Activated naive CD8-positive, alpha-beta T cell treated with anti-CD3 and anti-CD28 coated beads for 36 hours (primary cell): ENCODE data around the gene PLAGL2. TPM values are rescaled to one million over a fixed set of nuclear protein-coding genes. Genes with fewer than 3 reads are reported as not detected.
"Not testable (repeated sequence)": the region's sequence is repeated elsewhere in the genome, so short reads cannot be mapped to it uniquely, and the experiment has no call there.

Experiments used
- DNase-seq: peaks from one replicate; pipeline ENCODE4 v3.0.0; 2021
- H3K27ac Mint-ChIP-seq: one replicate; pipeline ENCODE4 v1.8.0; 2022; ENCODE audit warnings: mild to moderate bottlenecking, moderate library complexity, mixed read lengths
- H3K27me3 Mint-ChIP-seq: one replicate; pipeline ENCODE4 v1.8.0; 2022; ENCODE audit warnings: mild to moderate bottlenecking, mixed read lengths
- H3K36me3 Mint-ChIP-seq: one replicate; pipeline ENCODE4 v1.8.0; 2021; ENCODE audit warnings: mild to moderate bottlenecking, mixed read lengths
- H3K4me1 Mint-ChIP-seq: one replicate; pipeline ENCODE4 v1.8.0; 2021; ENCODE audit warnings: mixed read lengths
- H3K4me3 Mint-ChIP-seq: one replicate; pipeline ENCODE4 v1.8.0; 2022; ENCODE audit warnings: mild to moderate bottlenecking, moderate library complexity, mixed read lengths
- H3K9me3 Mint-ChIP-seq: one replicate; pipeline ENCODE4 v1.8.0; 2022; ENCODE audit warnings: mixed read lengths
- total RNA-seq, 2 experiments: library from RNA; stranded (reverse); gene quantifications; one replicate each; pipeline ENCODE4 v1.2.3, GENCODE V29; 2021

The PLAGL2 gene
- total RNA-seq, 2 experiments from 2014 or later, result 86.9 to 87.2 TPM

GRCh38 chr20:32188376-32189122 lies 19.0 kb downstream of the PLAGL2 start:
- no peak overlapping the region for H3K27ac Mint-ChIP-seq
- no peaks in the 10 kb centered on the region for H3K9me3 Mint-ChIP-seq
- peak overlapping the region; percentile 36 for H3K4me3 Mint-ChIP-seq
- no peak for DNase-seq
- peaks cover 15% of the 10 kb centered on the region for H3K36me3 Mint-ChIP-seq
- peaks cover 30% of the 10 kb centered on the region for H3K4me1 Mint-ChIP-seq
- no peaks in the 10 kb centered on the region for H3K27me3 Mint-ChIP-seq

GRCh38 chr20:32186506-32186905 lies 21.0 kb downstream of the PLAGL2 start:
- peaks cover 8% of the 10 kb centered on the region for H3K36me3 Mint-ChIP-seq
- no peaks in the 10 kb centered on the region for H3K9me3 Mint-ChIP-seq
- H3K4me3 Mint-ChIP-seq, result no peak overlapping the region
- no peak for DNase-seq
- no peaks in the 10 kb centered on the region for H3K27me3 Mint-ChIP-seq
- no peak overlapping the region for H3K27ac Mint-ChIP-seq
- peaks cover 21% of the 10 kb centered on the region for H3K4me1 Mint-ChIP-seq

- H3K4me3 Mint-ChIP-seq, result no peak overlapping the region
- H3K4me1 Mint-ChIP-seq, result peaks cover 9% of the 10 kb centered on the region
- no peaks in the 10 kb centered on the region for H3K27me3 Mint-ChIP-seq
- DNase-seq, result no peak
- peaks cover 3% of the 10 kb centered on the region for H3K36me3 Mint-ChIP-seq
- no peaks in the 10 kb centered on the region for H3K9me3 Mint-ChIP-seq
- no peak overlapping the region for H3K27ac Mint-ChIP-seq
These were observed 22.5 kb downstream of the PLAGL2 start for GRCh38 chr20:32184961-32185603.

GRCh38 chr20:32183947-32184635 lies 23.5 kb downstream of the PLAGL2 start:
- Mint-ChIP-seq H3K9me3 (no peaks in the 10 kb centered on the region), H3K27ac (no peak overlapping the region), H3K4me3 (no peak overlapping the region), H3K4me1 (peaks cover 5% of the 10 kb centered on the region), H3K36me3 (no peaks in the 10 kb centered on the region), H3K27me3 (no peaks in the 10 kb centered on the region)
- no peak for DNase-seq

GRCh38 chr20:32181606-32182005 lies 25.9 kb downstream of the PLAGL2 start:
- Mint-ChIP-seq H3K9me3 (no peaks in the 10 kb centered on the region), H3K4me1 (peaks cover 3% of the 10 kb centered on the region), H3K27ac (no peak overlapping the region), H3K27me3 (no peaks in the 10 kb centered on the region), H3K36me3 (no peaks in the 10 kb centered on the region), H3K4me3 (no peak overlapping the region)
- DNase-seq, result no peak

- H3K36me3 Mint-ChIP-seq, result no peaks in the 10 kb centered on the region
- H3K4me1 Mint-ChIP-seq, result peaks cover 3% of the 10 kb centered on the region
- H3K9me3 Mint-ChIP-seq, result no peaks in the 10 kb centered on the region
- no peak overlapping the region for H3K4me3 Mint-ChIP-seq
- H3K27me3 Mint-ChIP-seq, result no peaks in the 10 kb centered on the region
- no peak for DNase-seq
- H3K27ac Mint-ChIP-seq, result no peak overlapping the region
These were observed 27.6 kb downstream of the PLAGL2 start for GRCh38 chr20:32179934-32180333.

- Mint-ChIP-seq H3K4me3 (no peak overlapping the region), H3K36me3 (no peaks in the 10 kb centered on the region), H3K27me3 (no peaks in the 10 kb centered on the region), H3K4me1 (peaks cover 3% of the 10 kb centered on the region), H3K9me3 (no peaks in the 10 kb centered on the region), H3K27ac (no peak overlapping the region)
- DNase-seq, result no peak
These were observed 28.0 kb downstream of the PLAGL2 start for GRCh38 chr20:32179515-32179914.

- H3K4me3 Mint-ChIP-seq, H3K36me3 Mint-ChIP-seq, H3K27ac Mint-ChIP-seq, H3K9me3 Mint-ChIP-seq, H3K4me1 Mint-ChIP-seq, H3K27me3 Mint-ChIP-seq, DNase-seq: not testable (repeated sequence)
These were observed 29.8 kb downstream of the PLAGL2 start for GRCh38 chr20:32177696-32178095.

- no peak for DNase-seq
- Mint-ChIP-seq H3K27me3 (no peaks in the 10 kb centered on the region), H3K9me3 (no peaks in the 10 kb centered on the region), H3K4me1 (no peaks in the 10 kb centered on the region), H3K27ac (no peak overlapping the region), H3K4me3 (no peak overlapping the region), H3K36me3 (peaks cover 13% of the 10 kb centered on the region)
These were observed 39.2 kb downstream of the PLAGL2 start for GRCh38 chr20:32168184-32168910.

GRCh38 chr20:32167552-32167951 lies 40.0 kb downstream of the PLAGL2 start:
- H3K36me3 Mint-ChIP-seq, result peaks cover 16% of the 10 kb centered on the region
- no peak for DNase-seq
- H3K9me3 Mint-ChIP-seq, result no peaks in the 10 kb centered on the region

GRCh38 chr20:32165836-32166545 lies 41.6 kb downstream of the PLAGL2 start:
- Mint-ChIP-seq H3K4me3 (no peak overlapping the region), H3K36me3 (peaks cover 17% of the 10 kb centered on the region), H3K9me3 (no peaks in the 10 kb centered on the region), H3K4me1 (no peaks in the 10 kb centered on the region), H3K27me3 (no peaks in the 10 kb centered on the region), H3K27ac (no peak overlapping the region)
- DNase-seq, result no peak

More at GRCh38 chr20:32167552-32167951, 40.0 kb downstream of the PLAGL2 start:
- Mint-ChIP-seq H3K27me3 (no peaks in the 10 kb centered on the region), H3K4me3 (no peak overlapping the region), H3K27ac (no peak overlapping the region), H3K4me1 (no peaks in the 10 kb centered on the region)

- H3K36me3 Mint-ChIP-seq, result peaks cover 17% of the 10 kb centered on the region
- H3K4me3 Mint-ChIP-seq, result no peak overlapping the region
- H3K9me3 Mint-ChIP-seq, result no peaks in the 10 kb centered on the region
- no peak overlapping the region for H3K27ac Mint-ChIP-seq
- DNase-seq, result no peak
- H3K4me1 Mint-ChIP-seq, result no peaks in the 10 kb centered on the region
- H3K27me3 Mint-ChIP-seq, result no peaks in the 10 kb centered on the region
These were observed 42.4 kb downstream of the PLAGL2 start for GRCh38 chr20:32164984-32165735.

GRCh38 chr20:32163951-32164350 lies 43.6 kb downstream of the PLAGL2 start:
- Mint-ChIP-seq H3K36me3 (peaks cover 21% of the 10 kb centered on the region), H3K4me3 (no peak overlapping the region), H3K4me1 (peaks cover 2% of the 10 kb centered on the region), H3K27me3 (no peaks in the 10 kb centered on the region), H3K27ac (no peak overlapping the region), H3K9me3 (no peaks in the 10 kb centered on the region)
- DNase-seq, result no peak

GRCh38 chr20:32162351-32162750 lies 45.2 kb downstream of the PLAGL2 start:
- no peak overlapping the region for H3K27ac Mint-ChIP-seq
- H3K36me3 Mint-ChIP-seq, result peaks cover 26% of the 10 kb centered on the region
- H3K9me3 Mint-ChIP-seq, result no peaks in the 10 kb centered on the region
- no peak for DNase-seq
- H3K4me1 Mint-ChIP-seq, result peaks cover 5% of the 10 kb centered on the region
- H3K4me3 Mint-ChIP-seq, result no peak overlapping the region
- no peaks in the 10 kb centered on the region for H3K27me3 Mint-ChIP-seq
